Putamen (tissue), 1 donor: ENCODE results near the gene FOLR1.
"Not testable (repeated sequence)": the region's sequence is repeated elsewhere in the genome, so short reads cannot be mapped to it uniquely, and the experiment has no call there.

Experiments
- DNase-seq: peaks from one replicate; pipeline ENCODE4 v3.0.0-alpha.2; 2016; ENCODE audit warnings: low spot score

Gene FOLR1

DNA sequence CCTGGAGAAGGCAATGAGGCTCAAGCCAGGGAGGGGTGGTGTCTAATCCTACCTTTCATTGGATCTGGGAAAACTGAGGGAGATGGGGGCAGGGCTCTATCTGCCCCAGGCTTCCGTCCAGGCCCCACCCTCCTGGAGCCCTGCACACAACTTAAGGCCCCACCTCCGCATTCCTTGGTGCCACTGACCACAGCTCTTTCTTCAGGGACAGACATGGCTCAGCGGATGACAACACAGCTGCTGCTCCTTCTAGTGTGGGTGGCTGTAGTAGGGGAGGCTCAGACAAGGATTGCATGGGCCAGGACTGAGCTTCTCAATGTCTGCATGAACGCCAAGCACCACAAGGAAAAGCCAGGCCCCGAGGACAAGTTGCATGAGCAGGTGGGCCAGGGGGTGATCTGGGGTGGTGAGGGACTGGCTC is at the start of gene FOLR1:
FOLR1 (plus strand) TSS at position 180 of the 421 bp plus-strand sequence; CDS start at position 214, 34 bp downstream.
- DNase-seq: no peak

DNA sequence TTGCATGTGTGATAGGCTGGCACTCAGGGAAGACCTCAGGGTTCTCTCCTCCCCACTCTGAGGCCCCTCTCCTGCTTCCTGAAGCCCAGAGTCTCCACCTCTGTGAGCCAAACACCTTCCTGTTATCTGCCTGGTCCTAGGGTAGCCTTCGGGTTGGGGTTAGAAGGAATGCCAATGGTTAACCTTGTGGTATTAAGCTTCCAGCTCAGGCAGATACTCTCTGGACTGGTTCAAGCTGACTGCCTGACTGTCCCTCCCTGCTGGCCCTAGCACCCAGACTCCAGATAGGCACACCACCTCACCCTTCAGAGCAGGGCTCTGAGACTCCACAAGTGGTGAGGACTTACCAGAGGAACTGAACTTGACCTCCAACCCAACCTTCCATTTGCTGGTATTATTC is 49.4 kb upstream of the FOLR1 start:
- DNase-seq: not testable (repeated sequence)

DNA sequence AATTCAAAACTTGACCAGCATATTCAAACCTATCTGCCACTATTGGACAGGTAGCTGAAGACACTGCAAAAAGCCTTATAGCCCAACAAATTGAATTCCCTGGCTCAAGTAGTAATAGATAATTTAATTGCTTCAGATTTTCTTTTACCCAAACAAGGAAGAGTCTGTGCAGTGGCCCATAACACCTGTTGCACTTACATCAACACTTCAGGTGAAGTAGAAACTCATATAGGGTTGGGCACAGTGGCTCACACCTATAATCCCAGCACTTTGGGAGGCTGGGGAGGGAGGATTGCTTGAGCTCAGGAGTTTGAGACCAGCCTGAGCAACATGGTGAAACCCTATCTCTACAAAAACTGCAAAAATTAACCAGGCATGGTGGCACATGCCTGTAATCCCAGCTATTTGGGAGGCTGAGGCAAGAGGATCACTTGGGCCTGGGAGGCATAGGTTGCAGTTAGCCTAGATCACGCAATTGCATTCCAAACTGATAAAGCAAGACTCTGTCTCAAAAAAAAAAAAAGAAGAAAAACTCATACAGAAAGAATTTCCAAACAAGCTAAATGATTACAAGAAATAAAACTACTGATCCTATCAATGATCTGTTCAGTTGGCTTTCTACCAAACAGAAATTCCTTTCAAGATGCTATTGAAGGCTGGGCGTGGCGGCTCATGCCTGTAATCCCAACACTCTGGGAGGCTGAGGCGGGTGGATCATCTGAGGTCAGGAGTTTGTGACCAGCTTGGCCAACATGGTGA is 47.0 kb upstream of the FOLR1 start:
- no peak for DNase-seq

DNA sequence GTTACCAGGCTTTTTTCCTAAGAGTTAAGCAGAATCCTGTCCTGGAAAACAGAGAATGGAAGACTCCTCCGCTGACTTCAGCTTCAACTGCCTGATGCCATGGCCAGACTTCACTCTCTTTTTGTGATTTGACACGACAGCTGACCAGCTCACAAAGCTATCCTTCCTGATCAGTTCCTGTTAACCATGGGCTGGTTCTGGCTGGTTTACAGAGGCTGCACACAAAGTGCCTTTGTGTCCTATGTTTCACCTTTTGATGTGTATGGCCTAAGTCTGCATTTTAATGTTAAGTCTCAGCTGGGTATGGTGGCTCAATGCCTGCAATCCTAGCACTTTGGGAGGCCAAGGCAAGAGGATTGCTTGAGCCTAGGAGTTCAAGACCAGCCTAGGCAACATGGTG is 45.3 kb upstream of the FOLR1 start:
- no peak for DNase-seq

DNA sequence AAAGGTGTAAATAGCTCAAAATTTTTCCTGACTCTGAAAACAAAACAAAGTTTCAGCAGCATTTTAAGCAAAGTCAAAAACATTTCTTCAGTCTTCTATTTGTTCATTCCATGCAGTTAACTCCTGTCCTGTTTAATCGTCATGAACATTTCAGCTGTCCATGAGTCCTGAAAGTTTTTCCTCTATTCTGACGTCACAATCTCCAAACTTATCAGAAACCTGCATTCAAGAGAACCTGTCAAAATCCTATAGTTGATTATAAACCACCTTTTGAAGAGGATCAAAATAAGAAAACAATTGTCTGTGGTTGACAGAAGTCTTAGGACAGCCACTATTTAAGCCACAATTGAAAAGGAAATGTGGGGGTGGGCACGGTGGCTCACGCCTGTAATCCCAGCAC is 41.1 kb upstream of the FOLR1 start:
- no peak for DNase-seq

DNA sequence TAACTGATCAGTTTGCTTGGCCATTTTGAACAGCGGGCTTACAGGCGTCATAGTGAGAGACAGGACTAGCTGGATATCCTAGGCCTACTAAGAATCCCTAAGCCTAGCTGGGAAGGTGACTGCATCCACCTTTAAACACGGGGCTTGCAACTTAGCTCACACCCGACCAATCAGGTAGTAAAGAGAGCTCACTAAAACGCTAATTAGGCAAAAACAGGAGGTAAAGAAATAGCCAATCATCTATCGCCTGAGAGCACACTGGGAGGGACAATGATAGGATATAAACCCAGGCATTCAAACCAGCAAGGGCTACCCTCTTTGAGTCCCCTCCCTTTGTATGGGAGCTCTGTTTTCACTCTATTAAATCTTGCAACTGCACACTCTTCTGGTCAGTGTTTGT is 38.1 kb upstream of the FOLR1 start:
- DNase-seq: not testable (repeated sequence)

DNA sequence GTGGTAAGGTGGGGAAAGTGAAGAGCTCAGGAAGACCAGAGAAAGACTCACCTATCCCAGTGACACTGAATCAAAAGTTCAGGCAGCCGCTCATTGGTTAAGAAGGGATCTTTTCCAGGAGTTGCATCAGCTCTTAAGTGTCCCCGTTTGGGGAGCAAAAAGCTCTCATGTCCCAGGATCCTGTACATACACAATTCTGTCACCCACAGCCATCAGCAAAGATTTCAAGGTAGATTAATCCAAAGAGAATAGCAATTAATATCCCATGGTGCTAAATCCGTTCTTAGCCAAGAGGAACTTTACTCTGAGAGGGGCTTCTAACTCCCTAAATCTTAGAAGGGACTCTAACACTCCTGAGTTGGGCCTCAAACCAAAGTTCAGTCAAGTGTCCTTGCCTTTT is 37.1 kb upstream of the FOLR1 start:
- DNase-seq: no peak

DNA sequence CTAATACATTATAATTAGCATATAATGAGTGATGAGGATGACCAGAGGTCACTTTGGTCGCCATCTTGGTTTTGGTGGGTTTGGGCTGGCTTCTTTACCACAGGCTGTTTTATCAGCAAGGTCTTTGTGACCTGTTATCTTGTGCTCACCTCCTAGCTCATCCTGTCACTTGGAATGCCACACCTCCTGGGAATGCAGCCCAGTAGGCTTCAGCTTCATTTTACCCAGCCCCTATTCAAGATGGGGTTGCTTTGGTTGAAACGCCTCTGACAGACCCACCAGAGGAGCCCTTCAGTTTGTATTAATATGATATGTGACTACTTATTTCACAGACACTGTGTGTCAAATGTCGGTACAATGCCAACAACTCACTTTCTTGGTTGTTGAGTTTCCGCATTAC is 36.2 kb upstream of the FOLR1 start:
- no peak for DNase-seq

DNA sequence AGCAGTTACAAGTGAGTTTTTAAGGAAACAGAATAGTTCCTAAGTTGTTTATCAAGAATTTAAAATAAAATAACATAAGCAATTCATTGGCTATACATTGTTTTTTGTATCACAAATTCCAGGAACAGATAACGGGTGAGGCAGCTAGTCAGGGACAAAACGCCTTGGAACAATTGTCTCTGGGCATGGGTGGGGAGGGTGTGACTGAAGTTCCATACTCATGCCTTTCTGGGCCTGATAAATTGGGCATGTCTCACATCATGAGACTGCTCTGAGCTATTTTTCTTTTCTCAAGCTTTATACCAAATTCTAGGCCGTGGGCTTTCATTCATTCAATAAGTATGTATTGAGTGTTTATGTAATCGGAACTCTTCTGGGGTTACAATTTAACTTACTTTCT is 34.8 kb upstream of the FOLR1 start:
- DNase-seq: no peak

DNA sequence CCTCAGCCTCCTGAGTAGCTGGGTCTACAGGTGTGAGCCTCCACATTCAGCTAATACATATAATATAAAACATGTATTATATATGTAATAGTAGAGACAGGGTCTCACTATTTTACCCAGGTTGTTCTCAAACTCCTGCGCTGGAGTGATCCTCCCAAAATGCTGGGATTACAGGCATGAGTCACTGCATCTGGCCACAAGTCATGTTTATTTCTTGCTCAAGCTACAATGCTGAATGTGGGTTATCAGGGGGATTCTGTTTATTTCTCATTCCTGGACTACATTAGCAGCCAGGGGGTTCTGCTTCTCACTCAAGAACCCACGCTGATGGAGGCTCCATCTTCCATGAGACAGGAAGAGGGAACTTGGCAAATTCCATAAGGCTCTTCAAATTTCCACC is 31.6 kb upstream of the FOLR1 start:
- no peak for DNase-seq

DNA sequence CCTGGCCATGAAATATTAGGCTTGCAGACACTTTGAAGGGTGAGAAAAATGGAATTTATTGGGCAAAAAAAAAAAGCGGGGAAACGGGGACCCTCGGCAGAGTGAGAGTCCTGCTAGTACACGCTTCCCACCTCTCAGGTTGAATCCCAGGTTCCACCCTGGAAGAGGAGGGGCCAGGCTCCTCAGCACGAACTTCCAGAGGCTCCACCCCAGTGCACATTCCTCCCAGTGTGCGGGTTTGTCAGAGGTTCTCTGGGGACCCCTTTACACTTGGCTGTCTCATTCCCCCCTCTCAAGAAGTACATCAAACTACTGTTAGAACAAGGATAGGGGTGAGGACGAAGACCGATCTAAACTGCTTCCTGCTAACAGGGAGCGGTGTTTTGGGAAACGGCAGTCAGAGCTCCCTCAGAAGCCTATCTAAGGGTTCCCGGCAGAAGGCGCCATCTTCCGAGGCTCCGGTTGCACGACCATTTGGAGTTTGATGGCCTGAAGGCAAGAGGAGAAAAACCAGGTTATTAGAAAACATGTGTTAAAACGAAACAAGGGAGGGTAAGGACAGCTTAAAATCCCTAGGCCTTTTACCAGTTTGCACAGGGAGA is 28.9 kb upstream of the FOLR1 start:
- DNase-seq: no peak

DNA sequence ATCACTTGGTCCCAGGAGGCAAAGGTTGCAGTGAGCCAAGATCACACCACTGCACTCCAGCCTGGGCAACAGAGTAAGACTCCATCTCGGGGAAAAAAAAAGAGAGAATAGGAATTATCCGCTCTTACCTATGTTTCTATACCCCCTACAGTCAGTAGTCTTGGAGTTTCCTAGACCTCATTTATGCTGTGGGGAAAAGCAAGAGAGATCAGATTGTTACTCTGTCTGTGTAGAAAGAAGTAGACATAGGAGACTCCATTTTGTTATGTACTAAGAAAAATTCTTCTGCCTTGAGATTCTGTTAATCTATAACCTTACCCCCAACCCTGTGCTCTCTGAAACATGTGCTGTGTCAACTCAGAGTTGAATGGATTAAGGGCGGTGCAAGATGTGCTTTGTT is 27.8 kb upstream of the FOLR1 start:
- DNase-seq: not testable (repeated sequence)

DNA sequence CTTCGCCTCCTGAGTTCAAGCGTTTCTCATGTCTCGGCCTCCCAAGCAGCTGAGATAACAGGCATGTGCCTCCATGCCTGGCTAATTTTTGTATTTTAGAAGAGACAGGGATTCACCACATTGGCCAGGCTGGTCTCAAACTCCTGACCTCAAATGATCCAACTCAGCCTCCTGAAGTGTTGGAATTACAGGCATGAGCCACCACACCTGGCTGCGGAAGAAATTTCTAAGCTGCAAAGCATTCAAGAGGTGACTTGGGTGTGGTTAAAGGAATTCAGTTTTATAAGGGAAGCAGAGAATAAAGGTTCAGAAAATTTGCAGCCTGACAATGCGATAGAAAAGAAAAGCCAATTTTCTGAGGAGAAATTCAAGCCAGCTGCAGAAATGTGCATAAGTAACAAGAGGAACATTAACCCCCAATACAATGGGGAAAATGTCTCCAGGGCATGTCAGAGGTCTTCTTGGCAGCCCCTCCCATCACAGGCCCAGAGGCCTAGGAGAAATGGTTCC is 22.8 kb upstream of the FOLR1 start:
- not testable (repeated sequence) for DNase-seq

DNA sequence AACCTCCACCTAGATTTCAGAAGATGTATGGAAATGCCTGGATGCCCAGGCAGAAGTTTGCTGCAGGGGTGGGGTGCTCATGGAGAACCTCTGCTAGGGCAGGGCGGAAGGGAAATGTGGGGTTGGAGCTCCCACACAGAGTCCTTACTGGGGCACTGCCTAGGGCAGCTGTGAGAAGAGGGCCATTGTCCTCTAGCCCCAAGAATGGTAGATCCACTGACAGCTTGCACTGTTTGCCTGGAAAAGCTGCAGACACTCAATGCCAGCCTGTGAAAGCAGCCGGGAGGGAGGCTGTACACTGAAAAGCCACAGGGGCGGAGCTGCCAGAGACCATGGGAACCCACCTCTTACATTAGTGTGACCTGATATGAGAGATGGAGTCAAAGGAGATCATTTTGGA is 22.2 kb upstream of the FOLR1 start:
- peak; percentile 46 for DNase-seq

DNA sequence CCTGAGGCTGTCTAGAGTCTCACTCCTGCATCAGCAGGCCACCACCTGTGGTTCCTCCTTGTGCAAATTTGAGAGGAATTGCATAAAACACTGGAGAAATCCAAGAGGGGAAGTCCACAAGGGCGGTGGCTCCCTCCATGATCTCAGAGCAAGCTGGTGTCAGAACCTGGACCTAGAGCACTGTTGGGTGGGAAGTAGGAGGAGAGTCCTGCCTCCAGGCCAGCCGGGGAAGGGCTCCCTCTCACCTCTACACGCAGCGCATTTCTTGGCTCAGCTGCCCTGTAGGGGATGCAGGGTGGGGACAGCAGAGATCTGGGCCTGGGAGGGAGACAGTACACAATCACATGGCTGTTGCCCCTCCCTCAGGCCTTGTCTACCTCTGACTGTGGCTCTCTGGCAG is 19.9 kb upstream of the FOLR1 start:
- not testable (repeated sequence) for DNase-seq

DNA sequence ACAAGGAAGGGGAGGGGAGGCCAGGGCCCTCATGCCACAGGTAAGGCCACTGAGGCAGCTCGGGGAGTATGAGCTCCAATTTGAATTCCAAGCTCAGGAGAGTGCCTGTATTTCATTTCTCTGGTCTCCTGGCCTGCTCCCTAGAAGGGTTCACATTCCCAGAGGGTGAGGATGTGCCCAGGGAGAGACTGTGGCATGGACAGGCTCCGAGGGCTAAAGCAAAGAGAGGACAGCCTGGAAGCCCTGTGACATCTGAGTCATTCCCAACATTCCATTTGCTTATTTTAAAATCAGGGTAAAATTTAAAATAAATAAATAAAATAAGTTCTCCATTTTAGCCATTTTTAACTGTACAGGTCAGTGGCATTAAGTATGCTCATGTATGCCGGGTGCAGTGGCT is 18.6 kb upstream of the FOLR1 start:
- DNase-seq: no peak

DNA sequence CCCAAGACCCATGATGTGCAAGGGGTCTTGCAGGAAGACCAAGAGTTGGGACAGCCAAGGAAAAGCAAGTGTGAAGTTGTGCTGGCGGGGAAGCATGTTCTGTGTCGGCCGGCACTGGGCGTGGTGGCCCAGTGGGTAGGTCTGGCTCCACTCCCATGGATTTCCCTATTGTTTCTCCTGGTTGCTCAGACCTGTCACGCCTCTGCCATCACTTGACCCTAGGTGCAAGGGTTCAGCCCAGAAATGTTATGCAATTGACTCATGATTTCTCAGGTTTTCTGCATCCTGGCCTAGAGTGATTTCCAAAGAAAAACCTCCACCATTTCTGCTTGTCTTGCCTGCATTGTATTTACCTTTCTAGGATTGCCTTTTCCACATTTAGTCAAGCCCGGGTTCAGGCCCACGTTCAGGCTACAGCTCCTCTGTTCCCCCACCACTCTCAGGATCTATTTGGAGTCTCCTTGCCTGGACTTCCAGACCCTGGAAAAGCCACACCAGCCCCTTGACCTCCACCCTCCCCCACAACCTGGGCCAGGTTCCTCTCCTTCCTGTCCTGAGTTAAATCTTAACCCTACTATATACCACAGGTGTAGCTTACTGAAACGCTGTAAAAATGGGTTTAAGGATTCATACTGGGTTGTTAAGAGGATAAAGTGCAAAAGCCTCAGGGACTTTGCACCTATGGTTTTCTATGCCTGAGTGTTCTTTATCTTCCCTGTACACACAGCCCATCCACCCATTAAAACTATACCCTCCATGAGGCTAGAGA is 17.5 kb upstream of the FOLR1 start:
- DNase-seq: no peak

DNA sequence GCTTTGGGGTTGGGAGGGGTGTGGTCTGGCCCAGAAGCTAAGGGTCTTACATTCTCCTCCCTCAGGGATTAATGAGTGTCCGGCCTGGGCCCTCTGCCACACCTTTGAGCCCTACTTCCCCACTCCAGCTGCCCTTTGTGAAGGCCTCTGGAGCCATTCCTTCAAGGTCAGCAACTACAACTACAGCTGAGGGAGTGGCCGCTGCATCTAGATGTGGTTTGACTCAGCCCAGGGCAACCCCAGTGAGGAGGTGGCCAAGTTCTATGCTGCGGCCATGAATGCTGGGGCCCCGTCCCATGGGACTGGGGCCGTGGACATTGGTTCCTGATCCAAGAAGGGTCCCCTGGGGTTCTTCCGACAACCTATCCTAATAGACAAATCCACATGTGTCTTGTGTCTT is 14.3 kb upstream of the FOLR1 start:
- no peak for DNase-seq

DNA sequence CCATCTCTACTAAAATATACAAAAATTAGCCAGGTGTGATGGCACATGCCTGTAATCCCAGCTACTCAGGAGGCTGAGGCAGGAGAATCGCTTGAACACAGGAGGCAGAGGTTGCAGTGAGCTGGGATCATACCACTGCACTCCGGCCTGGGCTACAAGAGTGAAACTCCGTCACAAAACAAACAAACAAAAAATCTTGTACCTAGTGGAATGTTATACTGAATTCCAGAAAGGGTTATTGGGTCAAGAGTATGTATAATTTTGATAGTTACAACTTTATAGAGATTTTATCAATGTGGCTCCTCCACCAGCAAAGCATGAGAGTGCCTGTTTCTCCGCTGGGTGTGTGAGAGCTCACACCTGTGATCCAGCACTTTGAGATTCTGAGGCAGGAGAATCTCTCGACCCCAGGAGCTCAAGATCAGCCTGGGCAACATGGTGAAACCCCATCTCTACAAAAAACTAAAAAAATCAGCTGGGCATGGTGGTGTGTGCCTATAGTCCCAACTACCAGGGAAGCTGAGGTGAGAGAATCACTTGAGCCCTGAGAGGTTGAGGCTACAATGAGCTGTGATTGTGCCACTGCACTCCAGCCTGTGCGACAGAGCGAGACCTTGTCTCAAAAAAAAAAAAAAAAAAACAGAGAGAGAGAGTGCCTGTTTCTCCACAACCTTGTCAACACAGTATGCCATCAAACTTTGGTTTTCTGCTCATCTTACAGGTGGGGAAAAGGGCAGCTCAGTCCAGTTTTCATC is 12.7 kb upstream of the FOLR1 start:
- no peak for DNase-seq

DNA sequence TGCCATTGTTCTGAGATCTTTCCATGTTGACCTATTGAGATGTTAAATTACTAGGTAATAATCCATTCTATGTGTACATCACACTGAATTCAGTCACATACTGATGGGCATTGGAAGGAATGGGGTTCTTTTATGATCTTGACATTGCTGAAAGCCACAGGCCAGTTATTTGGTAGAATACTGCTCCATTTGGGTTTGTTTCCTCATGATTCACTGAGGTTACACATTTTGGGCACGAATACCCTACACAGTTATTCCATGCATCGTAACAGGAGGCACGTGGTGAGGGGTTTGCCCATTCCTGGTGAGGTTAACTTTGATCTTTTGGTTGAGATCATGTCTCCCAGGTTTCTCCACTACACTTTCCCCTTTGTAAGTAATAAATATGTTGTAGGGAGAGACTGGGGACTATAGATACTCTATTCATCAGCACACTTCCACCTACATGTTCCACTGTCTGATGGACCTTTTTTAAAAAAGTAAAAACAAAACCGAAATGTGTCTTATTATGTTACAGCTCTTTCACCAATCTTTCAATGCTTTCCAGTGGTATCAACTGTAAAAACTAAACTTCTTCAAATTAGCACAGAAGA is 12.0 kb upstream of the FOLR1 start:
- DNase-seq: no peak

DNA sequence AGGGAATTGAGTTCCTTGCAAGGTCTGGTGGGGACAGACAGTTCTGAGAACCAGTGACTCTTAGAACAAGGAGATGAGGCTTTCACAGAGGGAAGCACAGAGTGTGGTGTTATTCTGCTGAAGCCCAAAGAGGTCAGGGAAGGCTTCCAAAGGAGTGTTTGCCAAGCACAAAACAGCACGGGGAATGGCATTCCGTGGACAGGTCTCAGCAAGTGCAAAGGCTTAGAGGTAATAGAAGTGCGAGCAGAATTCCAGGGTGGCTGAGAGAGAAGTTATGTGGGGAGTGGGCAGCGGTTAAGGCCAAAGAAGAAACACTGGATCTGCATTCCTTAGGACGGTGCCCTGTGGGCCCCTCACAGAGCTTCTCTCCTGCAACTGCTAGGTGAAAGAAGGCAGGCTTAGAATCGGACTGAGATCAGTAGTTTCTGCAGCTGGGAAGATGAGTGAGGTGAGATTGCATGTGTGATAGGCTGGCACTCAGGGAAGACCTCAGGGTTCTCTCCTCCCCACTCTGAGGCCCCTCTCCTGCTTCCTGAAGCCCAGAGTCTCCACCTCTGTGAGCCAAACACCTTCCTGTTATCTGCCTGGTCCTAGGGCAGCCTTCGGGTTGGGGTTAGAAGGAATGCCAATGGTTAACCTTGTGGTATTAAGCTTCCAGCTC is 10.9 kb upstream of the FOLR1 start:
- not testable (repeated sequence) for DNase-seq
